ENCODE results near the gene DIRAS1.
"Not testable (repeated sequence)": the region's sequence is repeated elsewhere in the genome, so short reads cannot be mapped to it uniquely, and the experiment has no call there.

Gene DIRAS1

GRCh38 chr19:2668175-2668763 lies 52.9 kb downstream of the DIRAS1 start:
- DNase-seq = no peak

GRCh38 chr19:2667349-2667748 lies 53.8 kb downstream of the DIRAS1 start:
- DNase-seq = not testable (repeated sequence)

GRCh38 chr19:2666344-2666994 lies 54.7 kb downstream of the DIRAS1 start:
- DNase-seq = no peak

DNA sequence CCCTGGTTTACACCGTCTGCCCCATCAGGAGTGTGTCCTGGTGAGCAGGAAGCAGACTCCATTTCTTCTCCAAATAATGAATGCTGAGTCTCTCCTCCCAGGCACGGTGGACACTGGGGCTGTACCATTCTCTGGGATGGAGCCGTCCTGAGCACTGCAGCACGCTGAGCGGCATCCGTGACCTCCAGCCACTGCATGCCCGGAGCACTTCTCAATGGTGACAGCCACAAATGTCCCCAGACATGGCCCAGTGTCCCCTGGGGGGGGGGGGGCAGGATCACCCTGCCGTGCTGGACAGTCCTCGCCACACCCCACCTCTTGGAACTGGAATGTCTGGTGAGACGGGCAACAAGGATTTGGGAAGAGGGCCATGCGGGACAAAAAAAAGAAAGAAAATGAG lies 56.1 kb downstream of the DIRAS1 start:
- DNase-seq = no peak

Measured in CD4-positive, alpha-beta T cell treated with Interleukin-1 beta for 1 hour (primary cell).